Activated CD4-positive, alpha-beta T cell treated with anti-CD3 and anti-CD28 coated beads, Interleukin-2, amount 10 ng/mL, durations not matched to agents 7 days and 5 days (primary cell): ENCODE measurements around the gene CCDC85A. TPM values are rescaled to one million over a fixed set of nuclear protein-coding genes. Genes with fewer than 3 reads are reported as not detected.

Experiments used
- CTCF ChIA-PET: fragments of 350-600 bp; sonication (Branson Sonifier 250); formaldehyde crosslinking; loops from one replicate; lab custom pipeline; 2021; ENCODE audit warnings: antibody characterized with exemption; lab: Charles Lee
- POLR2A ChIA-PET: fragments of 350-600 bp; sonication (Branson Sonifier 250); formaldehyde crosslinking; loops from one replicate; lab custom pipeline; 2021; ENCODE audit warnings: antibody characterized with exemption; lab: Charles Lee
- DNase-seq: peaks from one replicate; pipeline ENCODE4 v3.0.0-alpha.2; 2020
- H3K27ac Mint-ChIP-seq: one replicate; pipeline ENCODE4 v1.8.0; 2021; ENCODE audit warnings: mild to moderate bottlenecking, moderate library complexity, mixed read lengths
- H3K27me3 Mint-ChIP-seq: one replicate; pipeline ENCODE4 v1.8.0; 2021; ENCODE audit warnings: mixed read lengths
- H3K36me3 Mint-ChIP-seq: one replicate; pipeline ENCODE4 v1.8.0; 2021; ENCODE audit warnings: low read depth, mixed read lengths
- H3K4me1 Mint-ChIP-seq: one replicate; pipeline ENCODE4 v1.8.0; 2021; ENCODE audit warnings: mixed read lengths
- H3K4me3 Mint-ChIP-seq: one replicate; pipeline ENCODE4 v1.8.0; 2021; ENCODE audit warnings: mild to moderate bottlenecking, moderate library complexity, mixed read lengths
- H3K9me3 Mint-ChIP-seq: one replicate; pipeline ENCODE4 v1.8.0; 2021; ENCODE audit warnings: mixed read lengths
- total RNA-seq, 2 experiments: library from RNA; stranded (reverse); gene quantifications; one replicate each; pipeline ENCODE4 v1.2.3, GENCODE V29; 2021

The CCDC85A gene
- total RNA-seq, 2 experiments from 2014 or later = not detected

DNA sequence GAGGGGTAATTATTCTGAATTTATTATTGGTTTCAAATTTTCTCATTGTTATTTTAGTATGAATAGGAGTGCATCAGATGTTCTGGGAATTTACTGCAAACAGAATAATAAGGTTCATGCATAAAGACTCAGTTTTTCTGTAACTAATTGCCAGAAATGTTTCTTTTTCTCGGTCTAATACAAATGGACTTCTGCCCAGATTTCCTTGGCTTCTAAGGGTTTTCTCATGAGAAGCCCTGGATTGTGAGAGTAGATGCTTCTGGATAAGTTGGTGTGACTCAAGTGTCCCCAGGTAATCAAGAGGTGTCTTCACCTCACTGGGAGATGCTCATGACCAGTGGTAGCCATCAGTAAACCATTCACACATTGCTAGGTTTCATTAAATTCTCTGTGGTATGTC is 78.5 kb downstream of the CCDC85A start:
- H3K27ac Mint-ChIP-seq = no peak overlapping the region
- no peaks in the 10 kb centered on the region for H3K36me3 Mint-ChIP-seq
- no peaks in the 10 kb centered on the region for H3K4me1 Mint-ChIP-seq
- no peaks in the 10 kb centered on the region for H3K9me3 Mint-ChIP-seq
- ChIA-PET CTCF (no interaction called here), POLR2A (no interaction called here)
- no peak for DNase-seq
- no peak overlapping the region for H3K4me3 Mint-ChIP-seq
- H3K27me3 Mint-ChIP-seq = no peaks in the 10 kb centered on the region

DNA sequence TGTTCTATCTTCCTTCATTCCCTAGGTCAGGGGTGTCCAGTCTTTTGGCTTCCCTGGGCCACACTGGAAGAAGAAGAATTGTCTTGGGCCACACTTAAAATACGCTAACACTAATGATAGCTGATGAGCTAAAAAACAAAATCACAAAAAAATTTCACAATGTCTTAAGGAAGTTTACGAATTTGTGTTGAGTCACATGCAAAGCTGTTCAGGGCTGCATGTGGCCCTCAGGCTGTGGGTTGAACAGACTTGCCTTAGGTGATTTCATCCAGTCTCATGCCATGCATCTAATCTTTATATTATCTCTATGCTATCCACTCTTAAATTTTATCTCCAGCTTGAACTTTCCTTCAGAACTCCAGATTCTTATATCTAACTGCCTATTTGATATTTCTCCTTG is 80.1 kb downstream of the CCDC85A start:
- DNase-seq = no peak
- H3K9me3 Mint-ChIP-seq = no peaks in the 10 kb centered on the region
- POLR2A ChIA-PET = no interaction called here
- H3K36me3 Mint-ChIP-seq = no peaks in the 10 kb centered on the region
- H3K27ac Mint-ChIP-seq = no peak overlapping the region
- CTCF ChIA-PET = no interaction called here
- no peaks in the 10 kb centered on the region for H3K4me1 Mint-ChIP-seq
- no peaks in the 10 kb centered on the region for H3K27me3 Mint-ChIP-seq
- H3K4me3 Mint-ChIP-seq = no peak overlapping the region

DNA sequence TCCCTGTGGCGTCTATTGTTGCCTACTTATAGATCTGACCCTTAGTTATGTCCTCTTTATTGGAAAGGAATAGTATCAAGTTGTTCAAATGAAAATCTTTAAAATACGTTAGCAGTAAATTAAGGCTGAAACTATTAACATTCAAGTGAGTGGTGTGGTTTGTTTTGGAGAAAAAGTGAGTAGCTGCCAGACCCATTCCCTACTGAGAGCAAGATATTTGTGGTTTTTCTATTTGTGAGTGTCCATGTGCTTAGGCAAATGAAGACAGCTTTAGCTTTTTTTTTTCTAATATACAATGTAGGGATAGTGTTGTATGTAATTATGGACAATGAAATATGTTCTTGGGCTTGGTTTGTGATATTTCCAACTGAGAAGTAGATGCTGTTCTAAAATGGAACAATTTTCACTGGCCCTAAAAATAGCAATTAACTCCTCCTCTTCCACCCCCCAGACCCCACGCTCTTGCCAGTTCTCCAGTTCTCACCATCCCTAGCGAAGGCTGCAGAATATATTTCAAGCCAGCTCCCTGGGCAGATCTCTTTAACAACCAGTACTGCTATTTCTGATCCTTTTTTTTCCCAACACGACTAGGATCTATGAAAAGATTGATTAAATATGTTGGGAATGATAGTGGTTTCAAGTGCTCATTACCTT is 83.1 kb downstream of the CCDC85A start:
- Mint-ChIP-seq H3K27ac (no peak overlapping the region), H3K36me3 (no peaks in the 10 kb centered on the region), H3K27me3 (no peaks in the 10 kb centered on the region), H3K4me1 (no peaks in the 10 kb centered on the region), H3K9me3 (no peaks in the 10 kb centered on the region), H3K4me3 (no peak overlapping the region)
- ChIA-PET POLR2A (no interaction called here), CTCF (no interaction called here)
- DNase-seq = no peak

DNA sequence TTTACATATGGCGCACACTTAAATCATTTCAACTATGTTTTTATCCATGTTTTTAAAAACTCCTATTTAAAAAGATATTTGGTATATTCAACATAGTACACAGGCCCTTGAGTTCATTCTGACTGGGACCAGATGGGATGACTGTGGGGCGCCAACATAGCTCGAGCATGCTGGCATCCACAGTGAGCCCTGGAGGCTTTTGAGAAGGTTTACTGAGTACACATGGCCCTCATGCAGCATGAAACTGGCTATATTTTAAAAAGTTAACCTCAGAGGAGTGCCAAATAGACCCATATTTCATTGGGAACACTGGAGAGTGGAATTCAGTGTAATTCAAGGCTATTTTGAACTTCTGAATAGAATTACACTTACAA is 83.6 kb downstream of the CCDC85A start:
- Mint-ChIP-seq H3K4me1 (no peaks in the 10 kb centered on the region), H3K27me3 (no peaks in the 10 kb centered on the region), H3K27ac (no peak overlapping the region), H3K9me3 (no peaks in the 10 kb centered on the region), H3K4me3 (no peak overlapping the region), H3K36me3 (no peaks in the 10 kb centered on the region)
- no peak for DNase-seq
- ChIA-PET CTCF (no interaction called here), POLR2A (no interaction called here)

DNA sequence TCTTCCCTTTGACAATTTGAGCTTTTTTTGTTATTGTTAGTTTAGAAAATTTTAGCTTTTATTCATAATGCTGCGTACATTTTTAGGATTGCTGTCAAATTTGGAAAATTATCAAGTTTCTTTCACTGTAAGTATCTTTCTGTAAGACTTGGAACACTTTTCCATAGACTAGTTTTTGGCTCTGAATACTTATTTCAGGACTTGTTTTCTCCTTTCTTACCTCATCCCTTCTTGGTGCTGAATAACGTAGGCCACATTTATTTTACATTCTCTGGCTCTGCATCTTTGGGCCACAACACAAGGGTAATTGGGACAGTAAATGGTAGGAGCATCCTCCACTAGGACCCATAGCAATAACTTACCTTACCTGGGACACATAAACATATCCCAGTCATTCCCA is 85.1 kb downstream of the CCDC85A start:
- Mint-ChIP-seq H3K27me3 (no peaks in the 10 kb centered on the region), H3K4me1 (no peaks in the 10 kb centered on the region), H3K4me3 (no peak overlapping the region), H3K27ac (no peak overlapping the region), H3K9me3 (no peaks in the 10 kb centered on the region), H3K36me3 (no peaks in the 10 kb centered on the region)
- ChIA-PET CTCF (no interaction called here), POLR2A (no interaction called here)
- DNase-seq = no peak

DNA sequence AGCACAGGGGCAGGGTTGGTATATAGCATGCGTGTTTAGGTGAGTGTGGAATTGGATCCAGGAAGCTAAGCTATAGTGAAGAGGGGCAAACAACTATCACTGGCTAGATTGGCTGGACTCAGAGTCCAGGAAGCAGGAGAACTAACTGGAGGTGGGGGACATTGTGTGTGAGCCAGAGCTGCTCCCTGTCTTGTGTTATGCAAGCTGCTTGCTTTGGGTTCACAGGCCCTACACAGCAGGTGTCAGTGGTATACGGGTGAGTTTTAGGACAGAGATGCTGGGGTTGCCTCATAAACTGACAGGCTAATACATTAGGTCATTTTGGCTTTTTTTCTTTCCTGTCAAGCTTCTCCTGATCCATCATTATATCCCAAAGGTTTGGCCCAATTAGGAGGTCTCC is 87.5 kb downstream of the CCDC85A start:
- H3K27me3 Mint-ChIP-seq = no peaks in the 10 kb centered on the region
- POLR2A ChIA-PET = no interaction called here
- no peaks in the 10 kb centered on the region for H3K9me3 Mint-ChIP-seq
- no peak overlapping the region for H3K27ac Mint-ChIP-seq
- no peak overlapping the region for H3K4me3 Mint-ChIP-seq
- CTCF ChIA-PET = no interaction called here
- DNase-seq = no peak
- H3K4me1 Mint-ChIP-seq = no peaks in the 10 kb centered on the region
- H3K36me3 Mint-ChIP-seq = no peaks in the 10 kb centered on the region

DNA sequence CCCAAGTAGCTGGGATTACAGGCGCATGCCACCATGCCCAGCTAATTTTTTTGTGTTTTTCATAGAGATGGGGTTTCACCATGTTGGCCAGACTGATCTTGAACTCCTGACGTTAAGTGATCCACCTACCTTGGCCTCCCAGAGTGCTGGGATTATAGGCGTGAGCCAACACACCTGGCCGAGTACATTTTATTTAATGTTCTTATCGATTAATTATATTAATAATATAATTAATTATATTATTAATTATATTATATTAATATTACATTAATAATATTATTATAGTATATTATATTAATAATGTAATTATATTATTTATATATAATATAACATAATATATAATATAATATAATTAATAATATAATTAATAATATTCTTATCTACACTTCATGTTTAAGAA is 101.4 kb downstream of the CCDC85A start:
- Mint-ChIP-seq H3K36me3 (no peaks in the 10 kb centered on the region), H3K4me3 (no peak overlapping the region), H3K4me1 (no peaks in the 10 kb centered on the region), H3K9me3 (no peaks in the 10 kb centered on the region), H3K27ac (no peak overlapping the region), H3K27me3 (no peaks in the 10 kb centered on the region)
- POLR2A ChIA-PET = no interaction called here
- CTCF ChIA-PET = no interaction called here
- no peak for DNase-seq

DNA sequence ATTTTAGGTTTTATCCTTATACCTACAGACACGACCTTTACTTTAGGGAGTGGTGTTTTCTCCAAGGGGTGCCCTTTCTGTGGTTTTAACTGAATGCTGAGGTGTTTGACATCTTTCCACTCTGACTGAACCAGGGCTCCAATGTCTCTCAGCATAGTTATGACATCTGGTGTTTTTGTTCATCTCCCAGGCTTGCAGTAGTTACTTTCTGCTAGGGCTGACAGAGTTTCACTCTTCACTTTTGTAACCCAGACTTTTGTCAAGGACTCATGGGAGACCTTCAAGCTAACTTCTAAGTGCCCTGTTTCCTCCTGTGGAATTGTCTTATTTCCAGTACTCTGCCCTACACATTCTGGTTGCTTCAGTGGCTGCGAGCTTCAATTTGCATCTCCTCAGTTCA is 103.1 kb downstream of the CCDC85A start:
- POLR2A ChIA-PET = no interaction called here
- no peak overlapping the region for H3K27ac Mint-ChIP-seq
- H3K36me3 Mint-ChIP-seq = no peaks in the 10 kb centered on the region
- no peaks in the 10 kb centered on the region for H3K4me1 Mint-ChIP-seq
- no peak overlapping the region for H3K4me3 Mint-ChIP-seq
- H3K9me3 Mint-ChIP-seq = no peaks in the 10 kb centered on the region
- DNase-seq = no peak
- CTCF ChIA-PET = no interaction called here
- no peaks in the 10 kb centered on the region for H3K27me3 Mint-ChIP-seq

DNA sequence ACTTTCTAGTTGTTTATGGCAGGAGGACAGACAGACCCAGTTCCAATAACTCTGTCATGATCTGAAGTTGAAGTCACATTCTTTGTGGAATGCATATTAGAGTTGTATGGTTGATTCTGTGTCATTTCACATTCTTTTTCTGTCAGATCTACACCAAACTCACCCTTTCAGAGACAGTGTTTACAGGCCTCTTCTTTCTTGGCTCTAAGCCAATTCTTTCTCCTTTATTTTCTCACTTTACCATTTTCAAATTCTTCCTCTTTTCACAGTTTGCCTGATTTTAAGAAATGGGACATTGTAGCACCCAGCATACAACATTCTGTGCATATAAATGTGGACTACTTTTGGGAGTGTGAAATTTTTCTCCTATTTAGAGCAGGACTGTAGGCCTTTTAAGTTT is 103.7 kb downstream of the CCDC85A start:
- H3K4me1 Mint-ChIP-seq = no peaks in the 10 kb centered on the region
- ChIA-PET CTCF (no interaction called here), POLR2A (no interaction called here)
- H3K27me3 Mint-ChIP-seq = no peaks in the 10 kb centered on the region
- H3K27ac Mint-ChIP-seq = no peak overlapping the region
- DNase-seq = no peak
- H3K36me3 Mint-ChIP-seq = no peaks in the 10 kb centered on the region
- H3K9me3 Mint-ChIP-seq = no peaks in the 10 kb centered on the region
- no peak overlapping the region for H3K4me3 Mint-ChIP-seq

DNA sequence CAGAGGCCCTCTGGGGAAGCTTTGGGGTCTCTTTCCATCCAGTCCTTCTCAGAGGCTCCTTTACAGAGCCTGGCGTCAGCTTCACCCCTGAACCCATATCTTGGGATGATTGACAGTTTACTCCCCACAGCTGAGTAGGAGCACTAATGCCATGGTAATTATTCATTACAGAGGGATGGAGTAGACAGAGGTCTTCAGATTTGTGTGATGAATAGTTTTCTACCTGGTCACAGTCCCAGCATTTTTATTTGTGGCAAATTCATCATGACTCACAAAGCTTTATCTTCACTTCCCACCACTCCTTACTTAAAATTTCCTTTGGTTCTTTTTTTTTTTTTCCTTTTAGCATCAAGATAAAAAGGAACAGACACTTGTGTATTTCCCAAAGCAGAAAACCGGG is 104.2 kb downstream of the CCDC85A start:
- ChIA-PET POLR2A (no interaction called here), CTCF (no interaction called here)
- H3K27ac Mint-ChIP-seq = no peak overlapping the region
- no peaks in the 10 kb centered on the region for H3K27me3 Mint-ChIP-seq
- no peaks in the 10 kb centered on the region for H3K9me3 Mint-ChIP-seq
- H3K36me3 Mint-ChIP-seq = no peaks in the 10 kb centered on the region
- DNase-seq = no peak
- H3K4me3 Mint-ChIP-seq = no peak overlapping the region
- H3K4me1 Mint-ChIP-seq = no peaks in the 10 kb centered on the region

DNA sequence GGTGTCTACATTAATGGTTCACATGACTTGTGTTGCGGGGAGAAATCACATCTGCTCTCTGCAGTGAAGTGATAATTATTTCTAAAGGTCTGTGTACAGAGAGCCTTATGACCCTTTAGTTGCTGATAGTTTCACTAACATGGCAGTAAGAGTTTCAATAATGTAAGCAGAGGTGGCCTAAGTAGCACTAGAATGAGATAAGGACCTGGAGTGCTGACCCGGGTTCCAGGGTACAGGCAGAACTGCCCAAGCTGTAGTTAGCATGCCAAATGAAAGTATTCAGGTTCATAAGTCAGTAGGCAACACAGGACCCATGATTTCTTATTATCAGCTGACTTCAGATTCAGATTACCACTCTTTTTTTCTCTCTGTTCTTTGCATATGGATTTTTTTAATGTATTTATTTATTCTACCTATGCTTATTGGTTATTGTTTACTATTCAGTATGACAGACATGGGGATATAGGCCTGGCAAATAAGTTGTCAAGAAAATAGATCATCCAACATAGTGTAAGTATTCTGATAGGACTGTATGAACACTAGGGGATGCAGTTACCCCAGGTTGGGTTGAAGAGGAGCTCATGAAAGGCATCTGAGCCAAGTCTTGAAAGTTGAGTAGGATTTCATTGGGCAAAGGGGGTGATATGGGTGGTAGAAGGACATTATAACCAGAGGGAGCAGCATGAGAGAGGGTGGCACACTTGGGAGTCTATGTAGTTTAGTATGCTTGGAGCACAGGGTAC is 105.2 kb downstream of the CCDC85A start:
- H3K4me3 Mint-ChIP-seq = no peak overlapping the region
- no peaks in the 10 kb centered on the region for H3K27me3 Mint-ChIP-seq
- no peak overlapping the region for H3K27ac Mint-ChIP-seq
- no peak for DNase-seq
- H3K9me3 Mint-ChIP-seq = no peaks in the 10 kb centered on the region
- H3K36me3 Mint-ChIP-seq = no peaks in the 10 kb centered on the region
- ChIA-PET POLR2A (no interaction called here), CTCF (no interaction called here)
- H3K4me1 Mint-ChIP-seq = no peaks in the 10 kb centered on the region

DNA sequence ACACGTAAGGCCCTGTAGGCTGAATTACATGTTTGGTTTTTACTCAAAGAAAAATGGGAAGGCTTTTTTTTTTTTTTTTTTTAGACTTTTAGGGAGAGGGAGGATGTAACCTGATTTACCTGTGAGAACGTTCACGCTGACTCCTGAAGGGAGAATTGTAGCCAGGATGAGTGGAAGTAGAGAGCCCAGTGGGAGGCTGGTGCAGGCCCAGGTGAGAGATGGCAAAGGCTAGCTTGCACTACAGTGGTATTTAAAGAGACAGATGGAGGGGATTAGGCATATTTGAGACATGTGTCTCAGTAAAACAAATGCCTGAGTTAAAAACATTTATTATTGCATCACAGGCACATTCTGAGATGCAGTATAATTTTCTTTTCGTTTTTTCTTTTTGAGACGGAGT is 107.9 kb downstream of the CCDC85A start:
- CTCF ChIA-PET = no interaction called here

DNA sequence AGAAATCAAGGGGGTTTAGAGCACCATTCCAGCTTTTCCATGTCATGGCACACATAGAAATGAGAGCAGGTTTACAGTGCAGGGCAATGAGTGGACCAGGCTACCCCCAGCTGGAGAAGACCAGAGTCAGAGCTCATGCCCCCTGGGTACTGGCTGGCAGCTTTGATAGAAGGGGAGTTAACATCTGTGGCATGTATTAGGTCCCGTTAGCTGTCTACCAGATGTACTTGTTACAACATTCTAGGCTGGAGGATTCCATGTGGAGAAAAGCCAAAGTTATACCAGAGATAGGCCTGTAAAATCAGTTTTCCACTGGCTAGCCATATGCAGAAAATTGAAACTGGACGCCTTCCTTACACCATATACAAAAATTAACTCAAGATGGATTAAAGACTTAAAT is 109.2 kb downstream of the CCDC85A start:
- H3K36me3 Mint-ChIP-seq = no peaks in the 10 kb centered on the region
- H3K27me3 Mint-ChIP-seq = no peaks in the 10 kb centered on the region
- H3K9me3 Mint-ChIP-seq = no peaks in the 10 kb centered on the region
- ChIA-PET CTCF (no interaction called here), POLR2A (no interaction called here)
- no peak overlapping the region for H3K4me3 Mint-ChIP-seq
- H3K27ac Mint-ChIP-seq = no peak overlapping the region
- no peaks in the 10 kb centered on the region for H3K4me1 Mint-ChIP-seq
- DNase-seq = no peak

More for the DNA sequence above, 107.9 kb downstream of the CCDC85A start:
- no peaks in the 10 kb centered on the region for H3K36me3 Mint-ChIP-seq
- no peak for DNase-seq
- H3K4me3 Mint-ChIP-seq = no peak overlapping the region
- no peaks in the 10 kb centered on the region for H3K27me3 Mint-ChIP-seq
- H3K4me1 Mint-ChIP-seq = no peaks in the 10 kb centered on the region
- H3K27ac Mint-ChIP-seq = no peak overlapping the region
- POLR2A ChIA-PET = no interaction called here
- H3K9me3 Mint-ChIP-seq = no peaks in the 10 kb centered on the region

DNA sequence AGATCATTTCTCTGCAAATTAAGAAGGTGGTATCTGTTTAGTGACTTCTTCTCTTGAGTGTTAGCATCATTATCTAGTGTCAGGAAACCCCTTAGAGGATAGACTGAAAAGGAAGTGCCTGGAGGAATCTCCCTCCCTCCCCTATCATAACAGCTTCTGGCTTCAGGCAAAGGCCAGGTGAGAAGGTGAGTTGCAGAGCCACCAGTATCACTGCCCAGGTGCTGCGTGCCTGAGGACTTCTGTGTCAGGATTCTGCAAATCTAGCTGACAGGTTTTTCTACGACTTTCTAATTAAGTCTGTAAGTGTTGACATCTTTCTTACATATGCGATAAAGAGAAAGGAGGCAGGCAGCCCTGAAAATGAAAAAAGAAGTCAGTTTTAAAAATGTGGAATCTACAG is 111.9 kb downstream of the CCDC85A start:
- DNase-seq = no peak
- H3K4me1 Mint-ChIP-seq = no peaks in the 10 kb centered on the region
- POLR2A ChIA-PET = no interaction called here
- H3K27me3 Mint-ChIP-seq = no peaks in the 10 kb centered on the region
- CTCF ChIA-PET = no interaction called here
- no peaks in the 10 kb centered on the region for H3K9me3 Mint-ChIP-seq
- no peaks in the 10 kb centered on the region for H3K36me3 Mint-ChIP-seq
- no peak overlapping the region for H3K27ac Mint-ChIP-seq
- H3K4me3 Mint-ChIP-seq = no peak overlapping the region
